Mesenchymal stem cell (in vitro differentiated cells and primary cell): ENCODE measurements around the gene STOML1.

Experiments
- DNase-seq: peaks from one replicate; pipeline ENCODE4 v3.0.0-alpha.2; 2013
- H2AFZ ChIP-seq: one replicate; pipeline ENCODE4 v1.6.1; 2013; ENCODE audit warnings: low read depth, mild to moderate bottlenecking, control low read depth, inconsistent platforms, low read length, moderate library complexity
- H2AK5ac ChIP-seq: 2 replicates; pipeline ENCODE4 v1.6.1; 2013; ENCODE audit warnings: low read length, moderate library complexity, mild to moderate bottlenecking, inconsistent platforms; ENCODE audit not compliant: severe bottlenecking
- H2BK120ac ChIP-seq: one replicate; pipeline ENCODE4 v1.6.1; 2013; ENCODE audit warnings: low read depth, mild to moderate bottlenecking, inconsistent platforms, low read length, moderate library complexity
- H2BK12ac ChIP-seq, 2 experiments: one replicate each; pipeline ENCODE4 v1.6.1; 2013; ENCODE audit warnings: inconsistent platforms in 2 of 2, low read length in 2 of 2, mild to moderate bottlenecking in 2 of 2, moderate library complexity in 2 of 2, control low read depth in 1 of 2
- H2BK15ac ChIP-seq: one replicate; pipeline ENCODE4 v1.6.1; 2013; ENCODE audit warnings: mild to moderate bottlenecking, low read depth, inconsistent platforms; ENCODE audit not compliant: poor library complexity, severe bottlenecking
- H2BK5ac ChIP-seq: 2 replicates; pipeline ENCODE4 v1.6.1; 2013; ENCODE audit warnings: low read depth, mild to moderate bottlenecking, low read length, control low read depth, inconsistent platforms; ENCODE audit not compliant: poor library complexity, severe bottlenecking
- H3K14ac ChIP-seq, 2 experiments: one replicate each; pipeline ENCODE4 v1.6.1; 2013; ENCODE audit warnings: inconsistent platforms in 2 of 2, low read length in 2 of 2, control low read depth in 1 of 2, mild to moderate bottlenecking in 1 of 2, moderate library complexity in 1 of 2
- H3K18ac ChIP-seq, 2 experiments: one replicate each; pipeline ENCODE4 v1.6.1; 2013; ENCODE audit warnings: inconsistent platforms in 2 of 2, low read length in 2 of 2, control low read depth in 1 of 2, low read depth in 1 of 2, mild to moderate bottlenecking in 1 of 2
- H3K23ac ChIP-seq, 2 experiments: one replicate each; pipeline ENCODE4 v1.6.1; 2013; ENCODE audit warnings: inconsistent platforms in 2 of 2, low read length in 2 of 2, mild to moderate bottlenecking in 2 of 2, moderate library complexity in 2 of 2, control low read depth in 1 of 2
- H3K27ac ChIP-seq: 2 replicates; pipeline ENCODE4 v1.5.1; 2013; ENCODE audit warnings: mild to moderate bottlenecking, moderate library complexity, low read length, control low read depth, inconsistent platforms; ENCODE audit not compliant: poor library complexity, severe bottlenecking
- H3K27me3 ChIP-seq, 2 experiments: 2 replicates each; pipeline versions ENCODE4 v1.6.1 to v1.7.0; 2013; ENCODE audit warnings: low read length in 2 of 2, mild to moderate bottlenecking in 2 of 2, moderate library complexity in 2 of 2, control low read depth in 1 of 2, inconsistent platforms in 1 of 2; ENCODE audit not compliant: control insufficient read depth in 1 of 2, insufficient read depth in 1 of 2
- H3K36me3 ChIP-seq, 2 experiments: 2 replicates each; pipeline versions ENCODE4 v1.6.1 to v1.7.0; 2013; ENCODE audit warnings: low read length in 2 of 2, control low read depth in 1 of 2, inconsistent platforms in 1 of 2, low read depth in 1 of 2, mild to moderate bottlenecking in 1 of 2; ENCODE audit not compliant: insufficient read depth in 2 of 2, control insufficient read depth in 1 of 2
- H3K4ac ChIP-seq, 2 experiments: one replicate each; pipeline ENCODE4 v1.6.1; 2013; ENCODE audit warnings: inconsistent platforms in 2 of 2, low read length in 2 of 2, mild to moderate bottlenecking in 2 of 2, moderate library complexity in 2 of 2, control low read depth in 1 of 2, low read depth in 1 of 2
- H3K4me1 ChIP-seq: 2 replicates; pipeline ENCODE4 v1.6.1; 2013; ENCODE audit warnings: low read depth, low read length, control low read depth; ENCODE audit not compliant: control insufficient read depth, insufficient read depth
- H3K4me2 ChIP-seq: 2 replicates; pipeline ENCODE4 v1.6.1; 2013; ENCODE audit warnings: low read length, mild to moderate bottlenecking, inconsistent platforms; ENCODE audit not compliant: poor library complexity, severe bottlenecking
- H3K4me3 ChIP-seq, 2 experiments: 2 replicates each; pipeline versions ENCODE4 v1.5.1 to v1.7.0; 2013; ENCODE audit warnings: low read length in 2 of 2, mild to moderate bottlenecking in 2 of 2, control low read depth in 1 of 2, low read depth in 1 of 2; ENCODE audit not compliant: insufficient read depth in 1 of 2
- H3K79me1 ChIP-seq: replicated peaks from 2 replicates; pipeline ENCODE4 v1.6.1; 2013; ENCODE audit warnings: mild to moderate bottlenecking, control low read depth, low read length, inconsistent platforms; ENCODE audit not compliant: poor library complexity, severe bottlenecking
- H3K9ac ChIP-seq: 2 replicates; pipeline ENCODE4 v1.7.0; 2013; ENCODE audit warnings: mild to moderate bottlenecking, low read length, moderate library complexity
- H3K9me3 ChIP-seq: 2 replicates; pipeline ENCODE4 v1.7.0; 2013; ENCODE audit warnings: mild to moderate bottlenecking, low read length; ENCODE audit not compliant: control insufficient read depth
- H4K8ac ChIP-seq: one replicate; pipeline ENCODE4 v1.6.1; 2013; ENCODE audit warnings: inconsistent platforms, mild to moderate bottlenecking, low read length, moderate library complexity
- H4K91ac ChIP-seq: one replicate; pipeline ENCODE4 v1.6.1; 2013; ENCODE audit warnings: mild to moderate bottlenecking, low read length, inconsistent platforms
- WGBS: methylation state at CpG from one replicate; pipeline ENCODE4 v1.1.7; 2013; ENCODE audit warnings: mixed read lengths; 5-methylcytosine and 5-hydroxymethylcytosine counted together

STOML1 gene

DNA sequence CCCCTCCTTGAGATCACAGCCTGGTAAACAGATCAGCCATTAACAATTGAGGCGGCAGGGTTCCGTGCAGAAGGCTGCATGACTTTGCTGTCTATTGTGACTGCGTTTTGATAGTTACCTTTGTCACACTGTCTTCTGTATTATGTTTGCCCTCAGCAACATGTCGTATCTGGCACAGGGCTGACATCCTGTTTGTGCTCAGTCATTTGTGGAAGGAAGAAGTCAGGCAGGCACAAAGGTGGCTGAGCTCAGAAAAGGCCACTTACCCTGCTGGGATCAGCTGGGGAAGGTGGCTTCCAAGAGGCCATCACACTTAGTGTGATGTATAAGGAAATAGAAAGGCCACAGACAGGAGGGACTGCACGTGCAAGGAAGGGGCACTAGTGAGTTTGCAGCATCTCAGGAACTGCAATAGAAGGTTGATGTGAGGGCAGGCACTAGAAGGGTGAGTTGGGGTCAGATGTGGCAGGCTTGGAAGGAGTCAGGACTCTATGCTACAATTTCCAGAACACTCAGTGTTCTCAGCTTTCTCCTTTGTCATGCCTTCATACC is 15.8 kb upstream of the STOML1 start:
- Histone ChIP-seq H3K4ac (no peak overlapping the region), H3K9me3 (no peaks in the 10 kb centered on the region), H3K36me3 (peaks cover 44 to 61% of the 10 kb centered on the region in 2 experiments), H2AK5ac (no peak overlapping the region), H3K4me3 (no peak overlapping the region), H2BK5ac (no peak overlapping the region), H4K91ac (no peak overlapping the region), H3K4me1 (peaks cover 29% of the 10 kb centered on the region), H3K79me1 (no peaks in the 10 kb centered on the region), H2BK15ac (no peak overlapping the region), H3K23ac (no peak overlapping the region), H3K9ac (no peak overlapping the region), H3K27ac (no peak overlapping the region), H2BK120ac (no peak overlapping the region), H3K14ac (peak overlapping the region in 1 of 2 experiments; percentile 13), H3K4me2 (no peak overlapping the region), H3K18ac (peak overlapping the region; percentile 26 to 40), H2BK12ac (peak overlapping the region in 1 of 2 experiments; percentile 40), H3K27me3 (no peaks in the 10 kb centered on the region), H4K8ac (no peak overlapping the region), H2AFZ (no peak overlapping the region)
- no peak for DNase-seq
- 74% methylated on average over 5 of the region's 5 CpGs for WGBS

- no peak overlapping the region for H3K23ac ChIP-seq
- DNase-seq, result peak; percentile 75
- no peak overlapping the region for H3K14ac ChIP-seq
- peak overlapping the region; percentile 44 to 80 for H3K18ac ChIP-seq
- no peak overlapping the region for H3K4ac ChIP-seq
- no peak overlapping the region for H3K9ac ChIP-seq
- H3K4me3 ChIP-seq, result peak overlapping the region in 1 of 2 experiments; percentile 25
- H3K36me3 ChIP-seq, result peaks cover 49 to 64% of the 10 kb centered on the region in 2 experiments
- 58% methylated on average over 7 of the region's 11 CpGs for WGBS
- H2BK5ac ChIP-seq, result no peak overlapping the region
- H3K79me1 ChIP-seq, result peaks cover 2% of the 10 kb centered on the region
- peak overlapping the region in 1 of 2 experiments; percentile 63 for H2BK12ac ChIP-seq
- H4K8ac ChIP-seq, result no peak overlapping the region
- no peaks in the 10 kb centered on the region for H3K27me3 ChIP-seq
- peak overlapping the region; percentile 15 for H3K27ac ChIP-seq
- H2AFZ ChIP-seq, result no peak overlapping the region
- H2AK5ac ChIP-seq, result no peak overlapping the region
- no peak overlapping the region for H2BK120ac ChIP-seq
- no peak overlapping the region for H4K91ac ChIP-seq
- H2BK15ac ChIP-seq, result no peak overlapping the region
- no peak overlapping the region for H3K4me2 ChIP-seq
- H3K9me3 ChIP-seq, result no peaks in the 10 kb centered on the region
- peaks cover 29% of the 10 kb centered on the region for H3K4me1 ChIP-seq
Measured at GRCh38 chr15:74006774-74007639, 14.9 kb upstream of the STOML1 start.

GRCh38 chr15:73997986-73998385 is 5.9 kb upstream of the STOML1 start:
- peaks cover 6% of the 10 kb centered on the region for H3K79me1 ChIP-seq
- peaks cover 22% of the 10 kb centered on the region for H3K4me1 ChIP-seq
- no peak overlapping the region for H2AFZ ChIP-seq
- H3K36me3 ChIP-seq, result peaks cover 20 to 55% of the 10 kb centered on the region in 2 experiments
- no peak overlapping the region for H3K14ac ChIP-seq
- H3K9ac ChIP-seq, result peak overlapping the region; percentile 96
- H3K27me3 ChIP-seq, result no peaks in the 10 kb centered on the region
- H2BK12ac ChIP-seq, result no peak overlapping the region
- H2AK5ac ChIP-seq, result no peak overlapping the region
- peak overlapping the region; percentile 51 for H3K4me2 ChIP-seq
- H3K4ac ChIP-seq, result no peak overlapping the region
- H2BK120ac ChIP-seq, result no peak overlapping the region
- 97% methylated on average over 27 of the region's 27 CpGs for WGBS
- no peak overlapping the region for H3K27ac ChIP-seq
- DNase-seq, result no peak
- H2BK5ac ChIP-seq, result no peak overlapping the region
- no peaks in the 10 kb centered on the region for H3K9me3 ChIP-seq
- H3K18ac ChIP-seq, result no peak overlapping the region
- peak overlapping the region in 1 of 2 experiments; percentile 92 for H3K4me3 ChIP-seq
- H4K91ac ChIP-seq, result no peak overlapping the region
- H4K8ac ChIP-seq, result no peak overlapping the region
- no peak overlapping the region for H3K23ac ChIP-seq
- no peak overlapping the region for H2BK15ac ChIP-seq

GRCh38 chr15:73996939-73997338 is 4.8 kb upstream of the STOML1 start:
- H3K9me3 ChIP-seq, result no peaks in the 10 kb centered on the region
- H3K4me2 ChIP-seq, result peak overlapping the region; percentile 74
- H3K36me3 ChIP-seq, result peaks cover 14 to 47% of the 10 kb centered on the region in 2 experiments
- H3K79me1 ChIP-seq, result peaks cover 3% of the 10 kb centered on the region
- no peak overlapping the region for H3K4ac ChIP-seq
- no peak overlapping the region for H3K27ac ChIP-seq
- H3K27me3 ChIP-seq, result no peaks in the 10 kb centered on the region
- H4K8ac ChIP-seq, result peak overlapping the region; percentile 9
- peak overlapping the region in 1 of 2 experiments; percentile 92 for H3K4me3 ChIP-seq
- H2BK12ac ChIP-seq, result no peak overlapping the region
- H4K91ac ChIP-seq, result no peak overlapping the region
- no peak overlapping the region for H2AFZ ChIP-seq
- no peak overlapping the region for H3K23ac ChIP-seq
- peak overlapping the region; percentile 96 for H3K9ac ChIP-seq
- H3K14ac ChIP-seq, result no peak overlapping the region
- no peak overlapping the region for H2AK5ac ChIP-seq
- H2BK120ac ChIP-seq, result no peak overlapping the region
- no peak overlapping the region for H2BK5ac ChIP-seq
- H3K4me1 ChIP-seq, result peaks cover 27% of the 10 kb centered on the region
- peak; percentile 72 for DNase-seq
- no peak overlapping the region for H2BK15ac ChIP-seq
- no peak overlapping the region for H3K18ac ChIP-seq
- 79% methylated on average over 3 of the region's 5 CpGs for WGBS
